ENCODE measurements around the gene PRICKLE2.

DNA sequence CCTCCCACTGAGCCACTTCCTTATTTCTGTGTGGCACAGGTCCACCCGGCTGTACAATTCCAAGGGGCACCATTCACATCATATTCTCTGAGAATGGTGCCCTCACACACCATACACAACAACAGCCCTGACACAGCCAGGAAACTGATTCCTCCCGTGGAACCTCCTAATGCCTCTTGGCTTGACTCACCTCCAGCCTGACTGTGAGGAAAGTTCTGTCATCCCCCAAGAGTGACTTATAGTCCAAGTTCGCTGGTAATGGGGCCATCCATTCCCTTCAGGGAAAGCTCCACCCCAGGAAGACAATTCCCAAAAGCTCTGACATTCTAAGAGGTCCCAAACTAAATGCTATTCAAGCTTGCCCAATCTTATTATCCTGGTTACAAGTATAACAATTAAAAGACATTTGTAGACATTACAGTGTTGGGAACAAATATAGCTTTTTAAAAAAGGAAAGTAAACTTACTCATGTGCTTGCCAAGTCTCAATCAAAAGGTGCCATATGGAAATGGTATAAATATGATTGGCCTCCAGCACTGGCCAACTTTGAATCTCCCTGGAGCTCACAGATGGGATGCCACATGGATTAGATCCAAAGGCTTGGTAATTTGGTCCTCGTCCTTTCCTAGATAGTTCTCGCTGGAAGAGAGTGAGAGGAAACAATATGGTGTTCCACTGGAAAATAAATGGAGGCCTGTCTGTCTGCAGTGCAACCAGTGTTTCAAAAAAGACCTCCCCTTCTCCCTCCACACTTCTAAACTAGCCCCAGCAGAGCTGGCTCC, 145.7 kb downstream of the PRICKLE2 start:
- TF ChIP-seq, protein P1, sequence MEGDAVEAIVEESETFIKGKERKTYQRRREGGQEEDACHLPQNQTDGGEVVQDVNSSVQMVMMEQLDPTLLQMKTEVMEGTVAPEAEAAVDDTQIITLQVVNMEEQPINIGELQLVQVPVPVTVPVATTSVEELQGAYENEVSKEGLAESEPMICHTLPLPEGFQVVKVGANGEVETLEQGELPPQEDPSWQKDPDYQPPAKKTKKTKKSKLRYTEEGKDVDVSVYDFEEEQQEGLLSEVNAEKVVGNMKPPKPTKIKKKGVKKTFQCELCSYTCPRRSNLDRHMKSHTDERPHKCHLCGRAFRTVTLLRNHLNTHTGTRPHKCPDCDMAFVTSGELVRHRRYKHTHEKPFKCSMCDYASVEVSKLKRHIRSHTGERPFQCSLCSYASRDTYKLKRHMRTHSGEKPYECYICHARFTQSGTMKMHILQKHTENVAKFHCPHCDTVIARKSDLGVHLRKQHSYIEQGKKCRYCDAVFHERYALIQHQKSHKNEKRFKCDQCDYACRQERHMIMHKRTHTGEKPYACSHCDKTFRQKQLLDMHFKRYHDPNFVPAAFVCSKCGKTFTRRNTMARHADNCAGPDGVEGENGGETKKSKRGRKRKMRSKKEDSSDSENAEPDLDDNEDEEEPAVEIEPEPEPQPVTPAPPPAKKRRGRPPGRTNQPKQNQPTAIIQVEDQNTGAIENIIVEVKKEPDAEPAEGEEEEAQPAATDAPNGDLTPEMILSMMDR (IDR thresholded peaks at IDR 0.05): no peak
- no peak for TF ChIP-seq POLR2A (IDR thresholded peaks at IDR 0.05)

Measured in testis (tissue), 2 donors.